ENCODE data around the gene RABGAP1L. TPM values are rescaled to one million over a fixed set of nuclear protein-coding genes. Genes with fewer than 3 reads are reported as not detected.

Gene RABGAP1L
- polyA plus RNA-seq, 1 donor (not counting 4 experiments of a cell fraction or from before 2014, with no cell fraction given) = 24.2 TPM

DNA sequence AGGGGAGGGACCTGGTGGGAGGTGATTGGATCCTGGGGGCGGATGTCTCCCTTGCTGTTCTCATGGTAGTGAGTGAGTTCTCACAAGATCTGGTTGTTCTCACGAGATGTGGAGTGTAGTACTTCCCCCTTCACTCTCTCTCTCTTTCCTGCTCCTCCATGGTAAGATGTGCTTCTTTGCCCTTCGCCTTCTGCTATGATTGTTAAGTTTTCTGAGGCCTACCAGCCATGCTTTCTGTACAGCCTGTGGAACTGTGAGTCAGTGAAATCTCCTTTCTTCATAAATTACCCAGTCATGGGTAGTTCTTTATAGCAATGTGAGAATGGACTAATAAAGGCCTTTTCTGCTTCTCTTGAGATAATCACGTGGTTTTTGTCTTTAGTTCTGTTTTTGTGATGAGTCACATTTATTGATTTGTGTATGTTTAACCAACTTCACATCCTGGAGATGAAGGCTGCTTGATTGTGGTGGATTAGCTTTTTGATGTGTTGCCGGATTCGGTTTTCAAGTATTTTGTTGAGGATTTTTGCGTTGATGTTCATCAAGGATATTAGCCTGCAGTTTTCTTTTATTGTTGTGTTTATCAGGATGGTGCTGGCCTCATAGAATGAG is 45.5 kb downstream of the RABGAP1L start:
- Histone ChIP-seq H3K27me3 (ENCODE audit: control insufficient read depth, extremely low read depth, insufficient read depth, low read length) (no peaks in the 10 kb centered on the region), H3K4me1 (ENCODE audit: control insufficient read depth, extremely low read depth, insufficient read depth, low read length) (peaks cover 10% of the 10 kb centered on the region), H3K9me1 (ENCODE audit: control insufficient read depth, extremely low read depth, insufficient read depth, low read length) (no peaks in the 10 kb centered on the region), H4K20me1 (ENCODE audit: control insufficient read depth, extremely low read depth, insufficient read depth, low read length) (no peaks in the 10 kb centered on the region), H3K9me3 (ENCODE audit: control insufficient read depth, low read depth, low read length) (no peaks in the 10 kb centered on the region), H3K9ac (ENCODE audit: control insufficient read depth, extremely low read depth, insufficient read depth, low read length) (no peak overlapping the region), H3K4me2 (ENCODE audit: control insufficient read depth, extremely low read depth, insufficient read depth, low read depth, low read length) (no peak overlapping the region), H2AFZ (ENCODE audit: control insufficient read depth, low read length) (no peak overlapping the region), H3K36me3 (ENCODE audit: control insufficient read depth in 2 of 2, extremely low read depth in 1 of 2, insufficient read depth in 2 of 2, low read length in 2 of 2) (no peaks in the 10 kb centered on the region), H3K4me3 (ENCODE audit: control insufficient read depth in 2 of 3, extremely low read depth in 1 of 3, insufficient read depth in 2 of 3, low read depth in 1 of 3, low read length in 3 of 3) (no peak overlapping the region), H3K27ac (ENCODE audit: control insufficient read depth, insufficient read depth, low read length) (no peak overlapping the region), H3K79me2 (ENCODE audit: control insufficient read depth, insufficient read depth, low read length) (peaks cover 28% of the 10 kb centered on the region)
- dilution Hi-C loops (cut with MboI; ENCODE audit: extremely low pct_ligation_motif_present, low sequenced_read_pairs) = no loop called here
- FAIRE-seq (no peak), DNase-seq (ENCODE audit: low read depth, low spot score) (no peak)
- TF ChIP-seq, protein P1, sequence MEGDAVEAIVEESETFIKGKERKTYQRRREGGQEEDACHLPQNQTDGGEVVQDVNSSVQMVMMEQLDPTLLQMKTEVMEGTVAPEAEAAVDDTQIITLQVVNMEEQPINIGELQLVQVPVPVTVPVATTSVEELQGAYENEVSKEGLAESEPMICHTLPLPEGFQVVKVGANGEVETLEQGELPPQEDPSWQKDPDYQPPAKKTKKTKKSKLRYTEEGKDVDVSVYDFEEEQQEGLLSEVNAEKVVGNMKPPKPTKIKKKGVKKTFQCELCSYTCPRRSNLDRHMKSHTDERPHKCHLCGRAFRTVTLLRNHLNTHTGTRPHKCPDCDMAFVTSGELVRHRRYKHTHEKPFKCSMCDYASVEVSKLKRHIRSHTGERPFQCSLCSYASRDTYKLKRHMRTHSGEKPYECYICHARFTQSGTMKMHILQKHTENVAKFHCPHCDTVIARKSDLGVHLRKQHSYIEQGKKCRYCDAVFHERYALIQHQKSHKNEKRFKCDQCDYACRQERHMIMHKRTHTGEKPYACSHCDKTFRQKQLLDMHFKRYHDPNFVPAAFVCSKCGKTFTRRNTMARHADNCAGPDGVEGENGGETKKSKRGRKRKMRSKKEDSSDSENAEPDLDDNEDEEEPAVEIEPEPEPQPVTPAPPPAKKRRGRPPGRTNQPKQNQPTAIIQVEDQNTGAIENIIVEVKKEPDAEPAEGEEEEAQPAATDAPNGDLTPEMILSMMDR (optimal IDR thresholded peaks at IDR 0.05 in 1 of 3, IDR thresholded peaks at IDR 0.05 in 1 of 3, conservative IDR thresholded peaks at IDR 0.05 in 1 of 3; ENCODE audit: extremely low read depth in 1 of 3, insufficient read depth in 2 of 3, low read length in 3 of 3) = no peak
- TF ChIP-seq EZH2 (IDR thresholded peaks at IDR 0.05; ENCODE audit: low read length) = no peak

GRCh38 chr1:174206148-174206836 is 47.0 kb downstream of the RABGAP1L start:
- Histone ChIP-seq H3K4me2 (ENCODE audit: control insufficient read depth, extremely low read depth, insufficient read depth, low read depth, low read length) (no peak overlapping the region), H2AFZ (ENCODE audit: control insufficient read depth, low read length) (no peak overlapping the region), H3K36me3 (ENCODE audit: control insufficient read depth in 2 of 2, extremely low read depth in 1 of 2, insufficient read depth in 2 of 2, low read length in 2 of 2) (no peaks in the 10 kb centered on the region), H4K20me1 (ENCODE audit: control insufficient read depth, extremely low read depth, insufficient read depth, low read length) (no peaks in the 10 kb centered on the region), H3K27ac (ENCODE audit: control insufficient read depth, insufficient read depth, low read length) (no peak overlapping the region), H3K9ac (ENCODE audit: control insufficient read depth, extremely low read depth, insufficient read depth, low read length) (no peak overlapping the region), H3K4me3 (ENCODE audit: control insufficient read depth in 2 of 3, extremely low read depth in 1 of 3, insufficient read depth in 2 of 3, low read depth in 1 of 3, low read length in 3 of 3) (no peak overlapping the region), H3K4me1 (ENCODE audit: control insufficient read depth, extremely low read depth, insufficient read depth, low read length) (peaks cover 10% of the 10 kb centered on the region), H3K27me3 (ENCODE audit: control insufficient read depth, extremely low read depth, insufficient read depth, low read length) (no peaks in the 10 kb centered on the region), H3K9me1 (ENCODE audit: control insufficient read depth, extremely low read depth, insufficient read depth, low read length) (no peaks in the 10 kb centered on the region), H3K79me2 (ENCODE audit: control insufficient read depth, insufficient read depth, low read length) (peaks cover 28% of the 10 kb centered on the region), H3K9me3 (ENCODE audit: control insufficient read depth, low read depth, low read length) (no peaks in the 10 kb centered on the region)
- TF ChIP-seq EZH2 (IDR thresholded peaks at IDR 0.05; ENCODE audit: low read length) = no peak
- TF ChIP-seq, protein P1 (optimal IDR thresholded peaks at IDR 0.05 in 1 of 3, IDR thresholded peaks at IDR 0.05 in 1 of 3, conservative IDR thresholded peaks at IDR 0.05 in 1 of 3; ENCODE audit: extremely low read depth in 1 of 3, insufficient read depth in 2 of 3, low read length in 3 of 3) = no peak
- FAIRE-seq = no peak
- no peak for DNase-seq (ENCODE audit: low read depth, low spot score)
- dilution Hi-C loops (cut with MboI; ENCODE audit: extremely low pct_ligation_motif_present, low sequenced_read_pairs) = no loop called here

All from keratinocyte (primary cell).